ENCODE data around the gene SYT13. TPM values are rescaled to one million over a fixed set of nuclear protein-coding genes. Genes with fewer than 3 reads are reported as not detected.

The SYT13 gene
- total RNA-seq, 1 experiment from 2014 or later: 4.3 TPM

GRCh38 chr11:45305874-45306623, 19.9 kb upstream of the SYT13 start:
- no peaks in the 10 kb centered on the region for H3K27me3 ChIP-seq (ENCODE audit: insufficient read depth, low read length)
- TF ChIP-seq, protein P1, sequence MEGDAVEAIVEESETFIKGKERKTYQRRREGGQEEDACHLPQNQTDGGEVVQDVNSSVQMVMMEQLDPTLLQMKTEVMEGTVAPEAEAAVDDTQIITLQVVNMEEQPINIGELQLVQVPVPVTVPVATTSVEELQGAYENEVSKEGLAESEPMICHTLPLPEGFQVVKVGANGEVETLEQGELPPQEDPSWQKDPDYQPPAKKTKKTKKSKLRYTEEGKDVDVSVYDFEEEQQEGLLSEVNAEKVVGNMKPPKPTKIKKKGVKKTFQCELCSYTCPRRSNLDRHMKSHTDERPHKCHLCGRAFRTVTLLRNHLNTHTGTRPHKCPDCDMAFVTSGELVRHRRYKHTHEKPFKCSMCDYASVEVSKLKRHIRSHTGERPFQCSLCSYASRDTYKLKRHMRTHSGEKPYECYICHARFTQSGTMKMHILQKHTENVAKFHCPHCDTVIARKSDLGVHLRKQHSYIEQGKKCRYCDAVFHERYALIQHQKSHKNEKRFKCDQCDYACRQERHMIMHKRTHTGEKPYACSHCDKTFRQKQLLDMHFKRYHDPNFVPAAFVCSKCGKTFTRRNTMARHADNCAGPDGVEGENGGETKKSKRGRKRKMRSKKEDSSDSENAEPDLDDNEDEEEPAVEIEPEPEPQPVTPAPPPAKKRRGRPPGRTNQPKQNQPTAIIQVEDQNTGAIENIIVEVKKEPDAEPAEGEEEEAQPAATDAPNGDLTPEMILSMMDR (conservative IDR thresholded peaks at IDR 0.05): no peak
- DNase-seq: no peak
- H3K79me1 ChIP-seq (ENCODE audit: insufficient read depth, low read depth, low read length, poor library complexity, severe bottlenecking): no peaks in the 10 kb centered on the region
- H3K27ac ChIP-seq (ENCODE audit: insufficient read length, low read depth, low read length): no peak overlapping the region
- H2BK5ac ChIP-seq (ENCODE audit: insufficient read length, low read length): no peak overlapping the region
- Mint-ChIP-seq H3K9me3 (no peaks in the 10 kb centered on the region), H3K27ac (no peak overlapping the region), H3K4me3 (no peak overlapping the region), H3K36me3 (ENCODE audit: insufficient read depth in 1 of 3, low read depth in 3 of 3) (no peaks in the 10 kb centered on the region), H3K4me1 (no peaks in the 10 kb centered on the region), H3K27me3 (ENCODE audit: low read depth) (peaks cover 13% of the 10 kb centered on the region)
- no CpG with 5 or more reads among the region's 5 CpGs for WGBS (ENCODE audit: extremely low coverage, insufficient read length, low lambda C conversion rate)
- no peaks in the 10 kb centered on the region for H3K4me1 ChIP-seq (ENCODE audit: insufficient read depth, low read length)
- no peaks in the 10 kb centered on the region for H3K23me2 ChIP-seq (ENCODE audit: insufficient read length, low read depth, low read length, poor library complexity, severe bottlenecking)
- H4K5ac ChIP-seq (ENCODE audit: insufficient read length, low read depth, low read length): no peak overlapping the region
- H3K23ac ChIP-seq (ENCODE audit: insufficient read length, low read depth, low read length): no peak overlapping the region
- H3K18ac ChIP-seq (ENCODE audit: insufficient read length, low read depth, low read length): no peak overlapping the region
- no peak overlapping the region for H3K4ac ChIP-seq (ENCODE audit: low read depth, low read length)
- no peak overlapping the region for H2BK120ac ChIP-seq (ENCODE audit: low read depth, low read length, poor library complexity, severe bottlenecking)
- H3K56ac ChIP-seq (ENCODE audit: insufficient read length, low read depth, low read length): no peak overlapping the region
- no peak overlapping the region for H3K4me2 ChIP-seq (ENCODE audit: insufficient read depth, insufficient read length, low read length)
- H2BK15ac ChIP-seq (ENCODE audit: low read depth, low read length): no peak overlapping the region
- no peaks in the 10 kb centered on the region for H3K79me2 ChIP-seq (ENCODE audit: insufficient read depth, low read length)
- no peak overlapping the region for H4K91ac ChIP-seq (ENCODE audit: insufficient read length, low read depth, low read length)
- no peaks in the 10 kb centered on the region for H3K9me3 ChIP-seq (ENCODE audit: control insufficient read depth, low read depth, low read length)
- no peaks in the 10 kb centered on the region for H4K20me1 ChIP-seq (ENCODE audit: control insufficient read depth, insufficient read depth, insufficient read length)
- no peak overlapping the region for H3K9ac ChIP-seq (ENCODE audit: extremely low read depth, insufficient read length, low read length)
- no peak overlapping the region for H2AK5ac ChIP-seq (ENCODE audit: insufficient read length, low read length)
- H2AFZ ChIP-seq (ENCODE audit: low read length): no peak overlapping the region
- H2BK12ac ChIP-seq (ENCODE audit: insufficient read length, low read depth, low read length): no peak overlapping the region
- H2BK20ac ChIP-seq (ENCODE audit: low read depth, low read length, poor library complexity, severe bottlenecking): no peak overlapping the region
- H3T11ph ChIP-seq (ENCODE audit: low read length): no peak overlapping the region
- H4K8ac ChIP-seq (replicated peaks; ENCODE audit: insufficient read length, low read depth, low read length): no peak overlapping the region
- no peak overlapping the region for H3K14ac ChIP-seq (ENCODE audit: insufficient read depth, low read length)
